ENCODE measurements around the gene TBCA. TPM values are rescaled to one million over a fixed set of nuclear protein-coding genes. Genes with fewer than 3 reads are reported as not detected.

Gene TBCA
- total RNA-seq, 4 donors from 2014 or later: 127 to 222 (median 165) TPM

DNA sequence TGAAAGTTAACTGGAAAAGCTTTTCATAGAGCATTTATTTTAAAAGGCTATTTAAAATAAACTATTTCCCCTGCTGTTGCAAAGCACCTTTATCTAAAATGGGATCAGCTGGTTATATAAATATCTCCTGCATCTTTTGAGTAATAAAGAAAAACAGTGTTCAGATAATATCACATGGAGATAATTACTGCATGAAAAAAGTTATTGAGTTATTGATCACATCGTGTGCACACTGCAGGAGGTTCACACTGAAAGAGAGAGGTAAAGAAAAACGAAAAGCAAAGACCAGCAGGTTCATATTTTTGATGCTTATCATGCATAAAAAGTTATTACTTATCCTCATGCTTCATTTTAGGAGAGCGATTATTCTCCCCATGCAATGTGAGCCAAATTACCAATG is 82.2 kb downstream of the TBCA start:
- no peaks in the 10 kb centered on the region for H3K27me3 ChIP-seq
- no peak for DNase-seq
- no peak for TF ChIP-seq POLR2A (IDR thresholded peaks at IDR 0.05)
- TF ChIP-seq, protein P1, sequence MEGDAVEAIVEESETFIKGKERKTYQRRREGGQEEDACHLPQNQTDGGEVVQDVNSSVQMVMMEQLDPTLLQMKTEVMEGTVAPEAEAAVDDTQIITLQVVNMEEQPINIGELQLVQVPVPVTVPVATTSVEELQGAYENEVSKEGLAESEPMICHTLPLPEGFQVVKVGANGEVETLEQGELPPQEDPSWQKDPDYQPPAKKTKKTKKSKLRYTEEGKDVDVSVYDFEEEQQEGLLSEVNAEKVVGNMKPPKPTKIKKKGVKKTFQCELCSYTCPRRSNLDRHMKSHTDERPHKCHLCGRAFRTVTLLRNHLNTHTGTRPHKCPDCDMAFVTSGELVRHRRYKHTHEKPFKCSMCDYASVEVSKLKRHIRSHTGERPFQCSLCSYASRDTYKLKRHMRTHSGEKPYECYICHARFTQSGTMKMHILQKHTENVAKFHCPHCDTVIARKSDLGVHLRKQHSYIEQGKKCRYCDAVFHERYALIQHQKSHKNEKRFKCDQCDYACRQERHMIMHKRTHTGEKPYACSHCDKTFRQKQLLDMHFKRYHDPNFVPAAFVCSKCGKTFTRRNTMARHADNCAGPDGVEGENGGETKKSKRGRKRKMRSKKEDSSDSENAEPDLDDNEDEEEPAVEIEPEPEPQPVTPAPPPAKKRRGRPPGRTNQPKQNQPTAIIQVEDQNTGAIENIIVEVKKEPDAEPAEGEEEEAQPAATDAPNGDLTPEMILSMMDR (IDR thresholded peaks at IDR 0.05): no peak
- H3K4me3 ChIP-seq (replicated peaks in 1 of 3): no peak overlapping the region
- intact Hi-C loops (cut with DNase I): no loop called here
- H3K9me3 ChIP-seq: no peaks in the 10 kb centered on the region
- peaks cover 0 to 7% of the 10 kb centered on the region in 2 donors for H3K36me3 ChIP-seq
- 89 to 94% methylated on average over 3 of the region's 3 CpGs for WGBS, 2 donors
- no peaks in the 10 kb centered on the region for H3K4me1 ChIP-seq
- no peak overlapping the region for H3K27ac ChIP-seq

DNA sequence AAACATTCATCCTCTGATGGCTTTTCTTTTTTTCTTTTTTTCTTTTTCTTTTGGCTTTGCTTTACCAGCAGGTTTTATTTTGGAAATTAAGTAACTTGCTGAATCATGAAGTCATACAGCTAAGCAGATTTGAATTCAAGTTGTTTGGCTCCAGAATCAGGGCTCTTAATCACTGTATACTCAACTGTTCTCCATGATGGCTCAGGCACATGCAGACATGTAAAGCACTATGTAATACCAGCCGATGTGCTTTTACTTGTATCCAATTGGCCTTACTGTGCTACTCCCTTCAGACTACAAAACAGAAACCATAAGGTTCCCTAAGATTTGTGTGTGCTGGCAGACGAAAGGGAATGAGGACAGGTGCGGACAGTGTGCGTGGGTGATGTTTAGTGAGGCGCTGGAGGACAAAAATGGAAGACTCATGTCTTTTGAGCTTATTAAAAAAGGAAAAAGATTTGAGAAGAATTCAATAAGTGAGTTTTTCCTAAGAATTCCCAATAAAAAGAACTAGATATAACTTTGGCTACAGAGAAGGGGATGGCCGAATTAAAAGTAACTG is 92.9 kb downstream of the TBCA start:
- H3K36me3 ChIP-seq: peaks cover 0 to 5% of the 10 kb centered on the region in 2 donors
- TF ChIP-seq POLR2A (IDR thresholded peaks at IDR 0.05): no peak
- H3K27me3 ChIP-seq: no peaks in the 10 kb centered on the region
- no peak overlapping the region for H3K27ac ChIP-seq
- H3K4me3 ChIP-seq (replicated peaks in 1 of 3): no peak overlapping the region
- 90 to 93% methylated on average over 6 of the region's 6 CpGs for WGBS, 2 donors
- no peaks in the 10 kb centered on the region for H3K4me1 ChIP-seq
- H3K9me3 ChIP-seq: no peaks in the 10 kb centered on the region
- no peak for DNase-seq
- intact Hi-C loops (cut with DNase I): no loop called here

- Histone ChIP-seq H3K36me3 (no peaks in the 10 kb centered on the region), H3K27ac (no peak overlapping the region), H3K4me3 (replicated peaks in 1 of 3) (no peak overlapping the region), H3K9me3 (no peaks in the 10 kb centered on the region), H3K27me3 (no peaks in the 10 kb centered on the region), H3K4me1 (no peaks in the 10 kb centered on the region)
- intact Hi-C loops (cut with DNase I): no loop called here
- no peak for DNase-seq
- TF ChIP-seq, protein P1 (IDR thresholded peaks at IDR 0.05): no peak
- TF ChIP-seq POLR2A (IDR thresholded peaks at IDR 0.05): no peak
- 62 to 67% methylated on average over 3 of the region's 3 CpGs for WGBS, 2 donors
Measured at GRCh38 chr5:77670526-77670925, 105.6 kb downstream of the TBCA start.

- H3K27me3 ChIP-seq: no peaks in the 10 kb centered on the region
- no peaks in the 10 kb centered on the region for H3K4me1 ChIP-seq
- no peaks in the 10 kb centered on the region for H3K36me3 ChIP-seq
- TF ChIP-seq POLR2A (IDR thresholded peaks at IDR 0.05): no peak
- TF ChIP-seq, protein P1 (IDR thresholded peaks at IDR 0.05): no peak
- no peak overlapping the region for H3K4me3 ChIP-seq (replicated peaks in 1 of 3)
- intact Hi-C loops (cut with DNase I): no loop called here
- H3K27ac ChIP-seq: no peak overlapping the region
- DNase-seq: no peak
- WGBS, 2 donors: 78 to 89% methylated on average over 1 of the region's 1 CpG
- no peaks in the 10 kb centered on the region for H3K9me3 ChIP-seq
Measured at GRCh38 chr5:77669677-77670076, 106.5 kb downstream of the TBCA start.

- Histone ChIP-seq H3K9me3 (no peaks in the 10 kb centered on the region), H3K27ac (no peak overlapping the region), H3K36me3 (no peaks in the 10 kb centered on the region), H3K4me1 (no peaks in the 10 kb centered on the region), H3K4me3 (replicated peaks in 1 of 3) (no peak overlapping the region), H3K27me3 (peaks cover 3% of the 10 kb centered on the region)
- WGBS, 2 donors: 67 to 79% methylated on average over 7 of the region's 7 CpGs
- intact Hi-C loops (cut with DNase I): no loop called here
- DNase-seq: peak; percentile 50 to 65
- TF ChIP-seq, protein P1 (IDR thresholded peaks at IDR 0.05): no peak
- TF ChIP-seq POLR2A (IDR thresholded peaks at IDR 0.05): no peak
Measured at GRCh38 chr5:77663090-77663863, 112.9 kb downstream of the TBCA start.
